Measurements from ENCODE around the gene SPATA9.
"Not testable (repeated sequence)": the region's sequence is repeated elsewhere in the genome, so short reads cannot be mapped to it uniquely, and the experiment has no call there.

The SPATA9 gene

GRCh38 chr5:95715799-95716461 lies 33.1 kb upstream of the SPATA9 start:
- DNase-seq, result no peak

- no peak for DNase-seq
Measured at GRCh38 chr5:95713960-95714710, 31.3 kb upstream of the SPATA9 start.

- DNase-seq, result not testable (repeated sequence)
Measured at GRCh38 chr5:95713246-95713645, 30.5 kb upstream of the SPATA9 start.

- no peak for DNase-seq
Measured at GRCh38 chr5:95712347-95712958, 29.7 kb upstream of the SPATA9 start.

DNA sequence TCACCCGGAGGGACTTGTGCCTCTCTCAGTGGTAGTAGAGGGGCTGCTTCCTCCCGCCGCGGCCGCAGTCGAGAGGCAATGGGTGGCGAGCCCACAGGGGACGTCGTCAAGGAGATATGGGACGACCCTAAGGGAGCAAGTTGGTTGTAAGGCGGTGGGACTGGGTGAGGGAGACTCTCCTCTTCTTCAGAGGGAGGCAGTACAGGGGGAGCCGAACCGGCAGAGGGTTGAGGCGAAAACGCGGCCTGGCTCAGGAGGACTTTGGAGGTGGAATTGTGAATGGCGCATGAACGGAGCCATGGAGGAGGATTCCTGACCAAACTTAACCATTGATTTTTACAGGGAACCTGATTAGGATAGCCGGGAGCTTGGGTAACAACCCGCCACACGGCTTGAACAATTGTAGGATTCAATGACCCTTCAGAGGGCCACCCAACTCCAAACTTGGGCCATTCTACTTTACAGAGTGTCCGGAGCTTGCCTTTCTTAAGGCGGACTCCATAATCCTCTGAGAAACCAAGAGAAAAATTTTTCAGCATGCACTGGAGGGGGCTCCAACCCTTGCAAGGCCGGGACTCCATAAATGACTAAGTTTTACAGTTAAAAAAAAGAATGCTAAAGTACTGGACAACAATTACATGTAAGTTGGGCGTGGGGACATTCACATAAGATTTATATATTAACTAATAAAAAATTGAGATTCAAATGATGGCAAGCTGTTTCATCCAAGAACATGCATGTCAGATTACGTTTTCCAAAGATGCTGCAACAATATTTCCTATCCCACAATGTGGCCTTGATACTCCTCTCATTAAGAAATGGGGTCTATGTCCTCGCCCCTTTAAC lies 28.9 kb upstream of the SPATA9 start:
- DNase-seq, result no peak

DNA sequence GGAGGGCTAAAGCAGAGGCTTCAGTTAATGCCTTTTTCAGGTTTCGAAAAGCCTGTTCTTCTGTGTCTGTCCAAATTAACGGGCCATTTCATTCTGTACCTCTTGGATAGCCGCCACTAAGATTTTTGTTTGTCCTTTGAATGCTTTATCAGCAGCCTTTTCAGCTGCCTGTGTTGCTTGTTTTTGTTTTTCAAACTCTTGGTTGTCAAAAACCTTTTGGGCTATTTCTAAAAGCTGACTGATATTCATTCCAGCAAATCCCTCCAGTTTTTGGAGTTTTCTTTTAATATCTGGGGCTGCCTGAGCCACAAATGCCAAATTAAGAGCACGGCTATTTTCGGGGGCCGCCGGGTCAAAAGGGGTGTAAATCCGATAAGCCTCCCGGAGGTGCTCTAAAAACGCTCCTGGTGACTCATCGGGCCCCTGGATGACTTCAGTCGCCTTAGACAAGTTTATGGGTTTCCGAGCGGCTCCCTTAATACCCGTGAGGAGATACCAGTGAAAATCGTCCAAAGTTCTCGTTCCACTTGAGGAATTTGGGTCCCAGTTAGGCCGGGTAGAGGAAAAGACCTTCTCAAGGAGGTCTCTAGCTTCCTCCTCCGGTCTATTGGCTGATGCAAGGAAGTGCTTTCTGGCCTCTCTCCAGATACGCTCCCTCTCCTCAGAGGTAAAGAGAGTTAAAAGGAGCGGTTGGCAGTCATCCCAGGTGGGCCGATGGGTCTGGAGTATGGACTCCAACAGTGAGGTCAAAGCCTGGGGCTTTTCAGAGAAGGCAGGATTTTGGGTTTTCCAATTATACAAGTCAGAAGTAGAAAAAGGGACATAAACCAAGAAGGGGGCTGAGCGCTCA lies 28.1 kb upstream of the SPATA9 start:
- DNase-seq, result not testable (repeated sequence)

- DNase-seq, result no peak
Measured at GRCh38 chr5:95709967-95710650, 27.3 kb upstream of the SPATA9 start.

DNA sequence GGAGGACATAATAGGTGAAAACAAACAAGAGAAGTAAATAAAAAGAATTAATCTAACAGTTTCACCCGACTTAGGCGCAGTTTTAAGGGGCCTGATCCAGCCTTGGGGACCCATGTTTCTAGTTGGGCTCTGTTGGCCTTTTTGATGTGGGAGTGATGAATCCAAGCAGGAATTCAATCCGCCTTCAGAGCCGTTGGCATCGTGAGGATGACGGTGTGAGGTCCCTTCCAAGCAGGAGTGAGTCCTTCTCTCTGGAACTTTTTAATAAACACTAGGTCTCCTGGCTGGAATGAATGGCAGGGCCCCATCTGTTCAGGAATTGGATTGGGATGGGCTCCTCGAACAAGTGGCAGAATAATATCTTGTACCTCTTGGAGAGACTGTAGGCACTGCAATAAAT lies 26.1 kb upstream of the SPATA9 start:
- no peak for DNase-seq

- DNase-seq, result not testable (repeated sequence)
Measured at GRCh38 chr5:95707534-95708188, 24.9 kb upstream of the SPATA9 start.

DNA sequence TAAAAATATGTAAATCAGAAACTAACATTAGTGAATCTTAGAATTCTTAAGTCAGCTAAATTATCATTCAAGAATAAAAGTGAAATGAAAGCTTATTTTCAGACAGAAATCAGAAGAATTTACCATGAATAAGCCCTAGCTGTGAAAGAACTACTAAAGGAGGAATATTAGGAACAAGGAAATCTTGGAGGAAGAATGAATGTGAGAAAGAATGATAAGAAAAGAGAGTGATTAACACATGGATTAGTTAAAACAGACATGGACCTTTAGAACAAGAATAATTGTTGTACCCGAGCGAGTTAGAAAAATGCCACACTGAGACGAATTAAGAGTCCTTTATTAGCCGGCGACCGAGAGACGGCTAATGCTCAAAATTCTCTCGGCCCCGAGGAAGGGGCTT lies 24.3 kb upstream of the SPATA9 start:
- no peak for DNase-seq

- not testable (repeated sequence) for DNase-seq
Measured at GRCh38 chr5:95706196-95706595, 23.4 kb upstream of the SPATA9 start.

DNA sequence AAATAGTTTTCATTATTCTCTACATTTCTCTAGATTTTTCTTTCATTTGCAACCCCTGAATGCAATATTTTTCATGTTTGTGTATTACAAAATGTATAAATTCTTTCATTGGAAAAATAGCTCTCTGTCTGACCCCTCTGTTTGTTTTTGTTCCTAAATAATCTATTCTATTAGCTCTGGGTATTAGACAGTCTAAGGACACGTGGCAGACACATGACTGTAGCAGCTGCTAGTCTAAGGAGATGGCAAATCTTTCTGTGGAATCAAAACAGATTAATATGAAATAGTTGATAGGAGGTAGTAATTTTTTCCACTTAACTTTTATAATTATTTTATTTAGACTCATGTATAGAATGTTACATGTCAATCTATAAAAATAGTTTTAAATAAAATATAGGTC lies 21.4 kb upstream of the SPATA9 start:
- DNase-seq, result no peak

- no peak for DNase-seq
Measured at GRCh38 chr5:95701074-95701473, 18.3 kb upstream of the SPATA9 start.

DNA sequence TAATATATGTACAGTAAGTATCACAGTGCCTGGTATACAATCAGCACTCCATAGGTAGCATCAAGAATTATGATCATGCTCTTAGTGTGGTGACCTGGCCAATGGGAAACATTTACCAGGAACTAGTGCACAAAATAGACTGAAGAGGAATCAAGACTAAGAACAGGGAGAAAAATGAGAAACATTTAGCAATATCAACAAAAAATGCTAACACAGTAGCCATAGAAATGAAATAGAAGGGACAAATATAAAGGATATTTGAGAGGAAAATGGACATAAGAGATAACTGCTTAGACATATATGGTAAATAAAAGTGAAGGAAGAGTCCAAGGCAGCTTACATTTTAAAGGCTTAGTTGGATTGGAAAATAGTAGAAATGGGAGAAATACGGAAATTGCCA lies 16.5 kb upstream of the SPATA9 start:
- DNase-seq, result no peak

GRCh38 chr5:95697781-95698681 lies 15.2 kb upstream of the SPATA9 start:
- no peak for DNase-seq

DNA sequence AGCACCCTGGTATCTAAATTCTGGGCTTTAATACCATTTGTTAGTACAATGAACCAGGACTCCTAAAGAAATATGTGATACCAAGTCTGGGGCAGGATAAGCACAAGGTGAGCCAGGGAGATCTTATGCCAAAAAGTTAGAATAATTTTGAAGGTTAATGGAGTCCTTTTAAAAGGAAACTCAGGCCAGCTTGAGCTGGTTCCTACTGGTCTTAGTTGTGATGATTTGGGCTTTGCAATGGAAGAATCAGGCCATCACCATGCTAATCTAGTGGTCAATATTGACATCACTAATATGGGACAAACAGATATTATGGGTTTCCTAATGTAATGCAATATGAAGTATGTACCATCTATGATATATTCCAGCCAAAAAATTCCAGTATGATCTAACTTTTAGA lies 7.5 kb upstream of the SPATA9 start:
- DNase-seq, result no peak

- DNase-seq, result no peak
Measured at GRCh38 chr5:95689680-95690079, 6.9 kb upstream of the SPATA9 start.

- no peak for DNase-seq
Measured at GRCh38 chr5:95686651-95687050, 3.9 kb upstream of the SPATA9 start.

DNA sequence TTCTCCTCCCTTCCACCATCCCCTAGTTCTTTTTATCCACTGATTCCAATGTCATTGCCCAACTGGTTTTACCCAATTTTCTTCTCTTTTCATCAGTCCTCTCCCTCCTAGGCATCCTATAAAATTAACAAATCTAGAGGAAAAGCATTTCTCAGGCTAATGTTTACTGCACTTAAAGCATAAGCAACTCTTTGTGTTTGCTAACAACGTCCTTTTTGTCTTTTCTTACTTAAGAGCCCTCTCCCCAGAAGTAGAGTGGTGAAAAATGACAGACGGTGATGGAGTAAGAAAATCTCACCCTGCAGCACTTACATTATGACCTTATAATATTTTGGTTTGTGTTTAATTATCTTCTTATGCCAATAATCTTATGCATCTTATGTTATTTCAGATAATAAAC lies 1.6 kb upstream of the SPATA9 start:
- DNase-seq, result no peak

GRCh38 chr5:95673081-95673480 lies 9.7 kb downstream of the SPATA9 start:
- no peak for DNase-seq

All from NCI-H2171 (cell line).